Subcutaneous abdominal adipose tissue (tissue), 5 donors: ENCODE data around the gene FAM204A.

ENCODE experiments used
- H3K27ac ChIP-seq: one replicate; pipeline ENCODE4 v1.7.0; 2013; ENCODE audit warnings: low read depth, mild to moderate bottlenecking, inconsistent platforms, low read length, moderate library complexity
- H3K27me3 ChIP-seq, 5 donors: one replicate each; pipeline ENCODE4 v1.7.0; 2013; ENCODE audit warnings: low read length in 5 of 5, inconsistent platforms in 1 of 5; ENCODE audit not compliant: control insufficient read depth in 5 of 5, insufficient read depth in 4 of 5
- H3K36me3 ChIP-seq, 5 donors: one replicate each; pipeline ENCODE4 v1.7.0; 2013; ENCODE audit warnings: low read length in 5 of 5; ENCODE audit not compliant: control insufficient read depth in 5 of 5, insufficient read depth in 5 of 5
- H3K4me1 ChIP-seq, 5 donors: one replicate each; pipeline ENCODE4 v1.7.0; 2013; ENCODE audit warnings: low read length in 5 of 5, mild to moderate bottlenecking in 3 of 5, moderate library complexity in 1 of 5; ENCODE audit not compliant: control insufficient read depth in 5 of 5, insufficient read depth in 5 of 5
- H3K4me3 ChIP-seq, 5 donors: one replicate each; pipeline ENCODE4 v1.7.0; 2013; ENCODE audit warnings: low read length in 5 of 5, low read depth in 1 of 5
- H3K9ac ChIP-seq, 5 donors: one replicate each; pipeline ENCODE4 v1.7.0; 2013; ENCODE audit warnings: low read length in 5 of 5, mild to moderate bottlenecking in 4 of 5, moderate library complexity in 3 of 5
- H3K9me3 ChIP-seq, 5 donors: one replicate each; pipeline ENCODE4 v1.7.0; 2013; ENCODE audit warnings: low read length in 5 of 5; ENCODE audit not compliant: control insufficient read depth in 5 of 5
- donor health status: healthy.
- donor health status: healthy.
- donor health status: healthy.
- donor health status: healthy.
- donor health status: healthy.

FAM204A gene

DNA sequence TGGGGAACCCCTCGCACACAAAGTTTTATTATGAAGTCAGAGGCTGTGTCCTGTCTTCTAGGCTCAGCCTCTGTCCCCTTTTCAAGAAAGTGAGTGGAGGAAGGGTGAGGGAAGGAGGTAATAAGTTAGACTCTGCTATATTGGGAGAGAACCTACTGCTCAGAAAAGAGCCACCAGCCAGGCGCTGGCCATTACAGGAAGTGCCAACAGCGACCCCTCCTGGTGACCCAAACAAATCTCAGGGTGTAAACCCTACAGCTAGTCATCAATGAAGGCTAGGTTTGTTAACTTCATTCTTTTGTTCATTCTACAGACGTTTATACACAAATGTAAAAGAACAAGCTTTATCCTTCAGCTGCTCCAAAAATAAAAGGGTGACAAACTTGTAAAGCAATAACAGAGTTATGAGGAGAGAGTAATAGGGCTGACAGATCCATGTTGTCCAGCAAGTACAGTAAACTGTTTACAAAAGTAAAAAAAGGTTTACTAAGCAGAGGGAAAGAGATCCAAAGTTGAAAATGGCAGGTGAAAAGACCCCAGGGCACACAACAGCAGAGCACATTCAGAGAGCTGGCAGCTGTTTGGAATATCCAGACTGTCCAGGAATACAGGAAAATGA is 82.7 kb downstream of the FAM204A start:
- H3K9me3 ChIP-seq = no peaks in the 10 kb centered on the region
- H3K4me3 ChIP-seq = no peak overlapping the region
- no peak overlapping the region for H3K9ac ChIP-seq
- no peaks in the 10 kb centered on the region for H3K36me3 ChIP-seq
- H3K4me1 ChIP-seq = no peaks in the 10 kb centered on the region
- no peak overlapping the region for H3K27ac ChIP-seq
- H3K27me3 ChIP-seq = no peaks in the 10 kb centered on the region

DNA sequence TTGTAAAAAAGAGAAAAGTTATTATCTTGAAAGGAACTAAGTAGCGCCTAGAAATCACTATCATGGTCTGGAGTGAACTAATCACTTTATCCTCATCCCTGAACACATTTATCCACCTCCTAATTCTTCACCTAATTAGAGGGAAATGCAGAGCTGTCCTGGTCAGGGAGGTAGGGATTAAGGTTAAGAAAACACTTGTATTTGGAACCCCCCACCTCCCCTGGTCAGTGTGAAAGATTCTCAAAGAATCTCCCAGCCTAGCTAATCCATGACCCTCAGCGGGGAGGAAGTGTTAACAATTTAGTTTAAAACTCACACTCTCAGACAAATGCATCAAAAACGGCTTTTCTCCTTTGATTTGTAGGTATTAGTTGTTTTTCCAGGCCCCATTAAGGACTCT is 83.8 kb downstream of the FAM204A start:
- Histone ChIP-seq H3K27ac (no peak overlapping the region), H3K27me3 (peaks cover 0 to 5% (median 0%) of the 10 kb centered on the region in 5 donors), H3K9ac (no peak overlapping the region), H3K9me3 (no peaks in the 10 kb centered on the region), H3K36me3 (no peaks in the 10 kb centered on the region), H3K4me3 (no peak overlapping the region), H3K4me1 (no peaks in the 10 kb centered on the region)

DNA sequence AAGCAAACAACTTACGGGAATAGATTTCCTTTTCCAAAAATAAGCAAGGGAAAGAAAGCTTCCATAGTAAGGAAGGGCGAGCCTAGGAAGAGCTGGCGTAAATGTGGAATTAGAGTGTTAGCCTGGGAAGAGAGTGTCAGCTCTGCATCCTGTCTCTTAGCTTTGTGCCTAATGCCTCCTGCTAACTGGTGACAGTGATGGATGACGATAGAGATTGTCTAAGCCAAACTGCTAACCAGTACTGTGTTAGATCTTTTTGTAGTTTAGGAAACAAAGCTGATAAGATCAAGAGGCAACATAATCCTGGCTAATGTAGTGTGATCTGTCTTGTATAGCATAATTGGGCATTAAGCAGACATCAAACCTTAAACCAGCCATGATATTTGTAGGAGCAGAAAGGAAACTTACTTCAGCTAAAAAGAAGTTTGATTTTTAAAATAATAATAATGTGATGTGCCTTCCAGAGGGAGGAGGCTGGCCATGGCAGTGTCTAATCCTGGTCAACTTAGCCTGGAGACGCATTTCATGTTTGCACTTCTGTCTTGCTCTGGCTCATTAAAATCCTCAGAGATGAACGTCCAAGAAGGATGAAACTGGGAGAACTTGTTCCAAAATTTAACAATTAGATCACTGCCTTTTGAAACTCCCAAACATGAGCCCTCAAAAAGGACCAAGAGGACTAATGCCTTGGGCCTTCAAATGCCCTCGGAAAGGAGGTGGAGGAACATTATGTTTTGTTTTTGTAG is 85.1 kb downstream of the FAM204A start:
- H3K4me1 ChIP-seq = no peaks in the 10 kb centered on the region
- no peak overlapping the region for H3K4me3 ChIP-seq
- H3K27ac ChIP-seq = no peak overlapping the region
- H3K9ac ChIP-seq = no peak overlapping the region
- H3K9me3 ChIP-seq = no peaks in the 10 kb centered on the region
- H3K27me3 ChIP-seq = peaks cover 0 to 5% (median 2%) of the 10 kb centered on the region in 5 donors
- no peaks in the 10 kb centered on the region for H3K36me3 ChIP-seq

DNA sequence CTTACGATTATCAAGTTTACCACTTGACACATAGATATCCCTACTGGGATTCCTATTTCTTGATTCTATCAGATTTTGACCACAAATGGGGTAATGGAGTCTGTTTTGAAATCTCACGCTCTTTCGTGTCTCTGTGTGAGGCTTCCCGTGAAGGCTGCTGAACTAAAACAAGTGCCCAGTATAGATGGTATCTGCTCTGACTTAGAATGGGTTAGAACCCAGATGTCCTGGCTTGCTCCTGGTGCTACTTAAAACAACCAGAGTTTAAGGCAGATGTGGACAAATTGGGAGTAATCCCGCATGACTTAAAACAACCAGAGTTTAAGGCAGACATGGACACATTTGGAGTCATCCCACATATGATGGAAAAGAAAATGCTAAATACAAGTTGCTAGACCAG is 85.9 kb downstream of the FAM204A start:
- Histone ChIP-seq H3K27ac (no peak overlapping the region), H3K9ac (no peak overlapping the region), H3K4me3 (no peak overlapping the region), H3K4me1 (no peaks in the 10 kb centered on the region), H3K36me3 (no peaks in the 10 kb centered on the region), H3K27me3 (peaks cover 0 to 10% (median 5%) of the 10 kb centered on the region in 5 donors), H3K9me3 (no peaks in the 10 kb centered on the region)

DNA sequence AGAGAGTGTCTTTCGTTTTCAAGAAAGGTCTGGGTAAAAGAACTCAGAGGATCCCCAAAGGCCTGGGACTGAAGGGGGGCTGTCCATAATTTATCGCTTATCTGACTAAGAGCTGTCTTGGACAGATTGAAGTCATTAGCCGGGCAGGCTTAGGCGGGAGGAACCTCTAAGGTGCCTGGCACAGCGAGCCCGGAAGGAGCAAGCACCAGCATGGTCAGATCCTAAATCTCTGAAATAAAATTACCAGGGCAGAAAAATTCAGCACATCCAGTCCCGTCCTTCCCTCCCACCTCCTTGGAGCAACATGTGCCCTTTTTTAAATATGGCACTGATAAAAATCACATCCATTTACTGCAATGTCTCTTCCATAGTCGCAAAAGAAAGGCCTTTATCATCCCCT is 86.8 kb downstream of the FAM204A start:
- no peaks in the 10 kb centered on the region for H3K9me3 ChIP-seq
- H3K4me1 ChIP-seq = no peaks in the 10 kb centered on the region
- no peak overlapping the region for H3K9ac ChIP-seq
- no peak overlapping the region for H3K4me3 ChIP-seq
- H3K27ac ChIP-seq = no peak overlapping the region
- no peaks in the 10 kb centered on the region for H3K36me3 ChIP-seq
- H3K27me3 ChIP-seq = peaks cover 0 to 14% (median 5%) of the 10 kb centered on the region in 5 donors

DNA sequence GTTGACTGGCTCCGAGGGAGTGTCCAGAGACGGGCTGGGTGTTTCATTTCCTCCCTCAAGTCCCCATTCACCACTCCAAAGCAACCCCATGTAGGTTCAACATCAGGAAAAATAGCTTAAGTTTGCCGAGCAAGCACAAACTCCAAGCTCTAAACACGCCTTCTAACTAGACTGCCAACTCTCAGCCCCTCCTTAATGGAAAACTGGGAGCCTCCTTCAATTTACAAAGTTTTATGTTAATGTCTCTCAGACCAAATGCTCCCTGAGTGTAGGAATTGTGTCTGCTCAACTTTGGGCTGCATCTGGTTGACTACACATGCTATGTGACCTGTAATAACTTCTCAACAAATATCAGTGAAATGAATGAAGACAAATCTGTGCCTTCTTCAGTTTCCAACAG is 87.5 kb downstream of the FAM204A start:
- no peak overlapping the region for H3K9ac ChIP-seq
- no peaks in the 10 kb centered on the region for H3K36me3 ChIP-seq
- H3K27me3 ChIP-seq = peaks cover 0 to 14% (median 5%) of the 10 kb centered on the region in 5 donors

DNA sequence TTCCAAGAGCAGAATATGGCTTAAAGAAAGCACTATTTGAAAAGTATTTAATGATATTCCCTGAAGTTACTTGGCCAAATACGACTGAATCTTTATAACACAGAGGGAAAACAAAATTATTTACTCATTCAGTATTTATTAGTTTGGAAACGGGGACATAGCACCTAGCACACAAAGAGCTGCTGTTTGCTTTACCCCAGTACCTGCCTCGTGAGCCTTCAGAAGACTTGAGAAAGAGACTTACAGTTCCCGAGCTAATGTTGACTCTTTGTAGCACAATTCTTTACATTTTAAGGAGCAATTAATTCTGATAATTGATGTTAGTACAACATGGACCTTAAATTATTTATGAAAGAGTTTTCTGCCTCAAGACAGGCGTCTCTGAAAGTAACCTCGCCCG is 88.7 kb downstream of the FAM204A start:
- H3K27me3 ChIP-seq = peaks cover 0 to 14% (median 6%) of the 10 kb centered on the region in 5 donors
- H3K4me3 ChIP-seq = no peak overlapping the region
- H3K27ac ChIP-seq = no peak overlapping the region
- H3K9me3 ChIP-seq = no peaks in the 10 kb centered on the region
- no peaks in the 10 kb centered on the region for H3K36me3 ChIP-seq
- no peak overlapping the region for H3K9ac ChIP-seq
- H3K4me1 ChIP-seq = no peaks in the 10 kb centered on the region

More for the DNA sequence above, 87.5 kb downstream of the FAM204A start:
- Histone ChIP-seq H3K9me3 (no peaks in the 10 kb centered on the region), H3K4me1 (no peaks in the 10 kb centered on the region), H3K4me3 (no peak overlapping the region), H3K27ac (no peak overlapping the region)

DNA sequence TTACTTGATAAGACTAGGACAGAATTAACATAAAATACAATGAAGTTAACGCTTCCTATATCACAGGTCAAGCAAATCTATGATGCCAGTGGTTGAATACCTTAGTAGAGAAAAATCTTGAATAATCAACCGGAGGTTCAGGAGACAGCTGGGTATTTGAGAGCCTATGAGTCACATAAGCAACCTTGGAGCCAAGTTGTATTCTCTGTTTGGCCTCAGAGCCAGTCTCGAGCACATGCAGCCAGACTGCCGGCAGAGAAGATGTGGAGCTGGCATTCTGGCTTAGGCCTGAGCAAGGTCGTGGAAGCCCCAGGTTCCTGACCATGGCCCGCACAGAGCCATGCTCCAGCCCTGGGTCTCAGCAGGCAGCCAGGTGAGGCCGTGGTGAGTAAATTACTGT is 90.3 kb downstream of the FAM204A start:
- no peak overlapping the region for H3K27ac ChIP-seq
- no peaks in the 10 kb centered on the region for H3K9me3 ChIP-seq
- H3K9ac ChIP-seq = no peak overlapping the region
- peaks cover 2 to 16% (median 15%) of the 10 kb centered on the region in 5 donors for H3K27me3 ChIP-seq
- no peaks in the 10 kb centered on the region for H3K4me1 ChIP-seq
- H3K36me3 ChIP-seq = no peaks in the 10 kb centered on the region
- no peak overlapping the region for H3K4me3 ChIP-seq

DNA sequence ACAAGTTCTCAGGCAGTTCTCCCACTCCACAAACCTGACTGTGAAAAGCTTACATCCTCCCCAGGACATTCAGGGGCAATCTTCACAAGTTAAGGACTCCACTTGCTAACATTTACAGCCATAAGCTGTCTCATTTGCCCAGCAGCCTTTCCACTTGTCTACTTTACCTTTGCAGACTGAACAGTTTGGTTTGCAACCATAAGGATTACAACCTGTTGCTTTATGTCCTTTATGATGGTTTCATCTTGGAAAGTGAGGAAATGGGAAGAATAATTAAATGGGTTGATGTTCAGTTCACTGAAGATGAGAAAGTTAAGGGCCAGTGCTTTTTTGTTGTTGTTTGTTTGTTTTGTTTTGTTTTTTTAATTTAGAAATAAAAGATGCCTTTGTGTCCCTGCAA is 92.4 kb downstream of the FAM204A start:
- Histone ChIP-seq H3K4me1 (no peaks in the 10 kb centered on the region), H3K27me3 (peaks cover 6 to 36% (median 30%) of the 10 kb centered on the region in 5 donors)

More for the DNA sequence above, 92.4 kb downstream of the FAM204A start:
- Histone ChIP-seq H3K9ac (no peak overlapping the region), H3K27ac (no peak overlapping the region), H3K9me3 (no peaks in the 10 kb centered on the region), H3K36me3 (no peaks in the 10 kb centered on the region), H3K4me3 (no peak overlapping the region)
